GM18498 (cell line): ENCODE measurements around the gene RABAC1.
"Not testable (repeated sequence)": the region's sequence is repeated elsewhere in the genome, so short reads cannot be mapped to it uniquely, and the experiment has no call there.

Experiments
- ATAC-seq: cut with Tn5 transposase; IDR thresholded peaks from one replicate; pipeline ENCODE4 v1.9.1; 2021; ENCODE audit warnings: mild to moderate bottlenecking, moderate library complexity; ENCODE audit not compliant: unreplicated experiment

Gene RABAC1

GRCh38 chr19:41959056-41960053, at the start of gene RABAC1:
Gene RABAC1 (minus strand): TSS chr19:41959321. CDS start chr19:41959292, 29 bp downstream.
- peak; percentile 90 for ATAC-seq

GRCh38 chr19:42006569-42006968, 47.4 kb upstream of the RABAC1 start:
- ATAC-seq: no peak

- ATAC-seq: no peak
Observed at GRCh38 chr19:42005504-42005903, 46.4 kb upstream of the RABAC1 start.

GRCh38 chr19:42003506-42004294, 44.6 kb upstream of the RABAC1 start:
- no peak for ATAC-seq

GRCh38 chr19:41999878-42000208, 40.7 kb upstream of the RABAC1 start:
- no peak for ATAC-seq

- ATAC-seq: no peak
Observed at GRCh38 chr19:41999071-41999877, 40.2 kb upstream of the RABAC1 start.

- ATAC-seq: no peak
Observed at GRCh38 chr19:41998246-41999020, 39.3 kb upstream of the RABAC1 start.

GRCh38 chr19:41997851-41998229, 38.7 kb upstream of the RABAC1 start:
- ATAC-seq: no peak

GRCh38 chr19:41997121-41997850, 38.2 kb upstream of the RABAC1 start:
- no peak for ATAC-seq

GRCh38 chr19:41995959-41996797, 37.1 kb upstream of the RABAC1 start:
- no peak for ATAC-seq

- ATAC-seq: no peak
Observed at GRCh38 chr19:41994994-41995958, 36.2 kb upstream of the RABAC1 start.

GRCh38 chr19:41994521-41994971, 35.4 kb upstream of the RABAC1 start:
- ATAC-seq: no peak

- no peak for ATAC-seq
Observed at GRCh38 chr19:41993612-41994483, 34.7 kb upstream of the RABAC1 start, which contains the start of gene ATP1A3. Gene ATP1A3 (minus strand): TSS chr19:41994230. CDS start chr19:41994076, 154 bp downstream.

GRCh38 chr19:41991925-41992569, 32.9 kb upstream of the RABAC1 start:
- not testable (repeated sequence) for ATAC-seq

GRCh38 chr19:41991025-41991424, 31.9 kb upstream of the RABAC1 start:
- no peak for ATAC-seq

GRCh38 chr19:41990615-41991014, 31.5 kb upstream of the RABAC1 start:
- ATAC-seq: no peak
